GM18505 (cell line): ENCODE data around the gene STX3.
"Not testable (repeated sequence)": the region's sequence is repeated elsewhere in the genome, so short reads cannot be mapped to it uniquely, and the experiment has no call there.

ENCODE experiments used
- ATAC-seq: cut with Tn5 transposase; IDR thresholded peaks from one replicate; pipeline ENCODE4 v1.9.1; 2021; ENCODE audit not compliant: unreplicated experiment
- POLR2A ChIP-seq: IDR thresholded peaks from 4 replicates; pipeline ENCODE4 v1.6.1; 2011; ENCODE audit warnings: borderline replicate concordance; ENCODE audit not compliant: insufficient read depth, insufficient read length; ENCODE audit errors: extremely low read depth

Gene STX3

DNA sequence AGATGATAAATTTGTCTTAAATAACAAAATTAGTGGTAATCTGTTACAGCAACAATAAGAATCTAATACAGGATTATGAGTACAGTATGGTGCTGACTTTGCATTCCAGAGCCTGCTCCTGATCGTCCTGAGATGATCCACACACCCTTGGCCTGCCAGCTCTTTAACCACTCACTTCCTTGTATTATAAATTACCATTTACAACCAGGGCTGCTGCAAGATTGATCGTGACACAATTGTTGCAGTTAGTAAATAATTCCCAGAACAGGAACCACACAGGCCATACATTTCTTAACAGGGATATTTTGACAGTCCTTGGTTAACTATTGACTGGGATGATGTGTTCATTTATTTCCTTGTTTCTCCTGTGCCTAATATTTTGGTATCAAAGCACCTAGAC is 94.0 kb downstream of the STX3 start:
- ATAC-seq = no peak
- TF ChIP-seq POLR2A = no peak

GRCh38 chr11:59849551-59849950 is 94.4 kb downstream of the STX3 start:
- ATAC-seq = not testable (repeated sequence)

DNA sequence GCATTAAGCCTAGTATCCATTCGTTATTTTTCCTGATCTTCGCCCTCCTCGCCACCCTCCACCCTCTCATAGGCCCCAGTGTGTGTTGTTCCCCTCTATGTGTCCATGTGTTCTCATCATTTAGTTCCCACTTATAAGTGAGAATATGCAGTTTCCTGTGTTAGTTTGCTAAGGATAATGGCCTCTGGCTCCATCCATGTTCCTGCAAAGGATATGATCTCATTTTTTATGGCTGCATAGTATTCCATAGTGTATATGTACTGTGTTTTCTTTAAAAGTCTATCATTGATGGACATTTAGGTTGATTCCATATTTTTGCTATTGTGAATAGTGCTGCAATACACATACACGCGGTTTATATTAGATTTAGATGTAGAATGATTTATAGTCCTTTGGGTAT is 96.2 kb downstream of the STX3 start:
- not testable (repeated sequence) for ATAC-seq

DNA sequence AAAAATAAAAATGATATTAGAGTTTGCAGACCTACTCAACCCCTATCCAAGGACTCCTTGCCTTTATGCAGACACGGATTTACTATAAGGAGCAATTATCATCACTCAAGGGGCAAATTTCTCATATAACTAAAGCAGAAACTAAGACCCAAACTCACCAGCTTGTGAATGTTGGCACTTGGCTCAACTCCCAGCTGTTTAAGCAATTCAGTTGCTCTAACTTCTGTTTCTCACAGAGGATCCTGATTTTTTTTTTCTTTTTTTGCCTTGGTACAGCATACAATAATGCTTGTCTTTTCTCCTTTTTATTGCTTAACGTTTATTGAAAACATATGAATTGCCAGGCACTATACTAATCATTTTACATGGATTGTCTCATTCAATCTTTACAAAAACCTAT is 99.7 kb downstream of the STX3 start:
- TF ChIP-seq POLR2A = no peak
- ATAC-seq = no peak
